HepG2 (cell line): Measurements from ENCODE around the gene ANO6. TPM values are rescaled to one million over a fixed set of nuclear protein-coding genes. Genes with fewer than 3 reads are reported as not detected.

Experiments used
- ATAC-seq: fragments of 200-7000 bp; cut with Tn5 transposase; 3 replicates; pipeline ENCODE4 v1.9.1; 2020; ENCODE audit warnings: mild to moderate bottlenecking, moderate library complexity
- BruUV-seq: library from RNA; stranded (reverse); fragments of 400-500 nt; replicated peaks from 2 replicates; lab custom pipeline; 2021; lab: Mats Ljungman, UMichigan
- CTCF ChIA-PET: fragments of 300-600 bp; formaldehyde crosslinking; extraction: SDS; loops from one replicate; lab custom pipeline; 2021; ENCODE audit warnings: low total read pairs, inconsistent platforms, low intra/inter-chr PET ratio; lab: Yijun Ruan, JAX
- POLR2A ChIA-PET: fragments of 350-600 bp; sonication (Branson Sonifier 250); formaldehyde crosslinking; loops from one replicate; lab custom pipeline; 2020; ENCODE audit warnings: antibody characterized with exemption, inconsistent platforms; lab: Yijun Ruan, JAX
- DNase-seq: peaks from one replicate; pipeline ENCODE4 v3.0.0-alpha.2; 2015; ENCODE audit warnings: low spot score
- FAIRE-seq: peaks from 3 replicates; lab custom pipeline; 2011; peaks lifted over from hg19 to GRCh38; lab: Jason Lieb, UNC
- H2AFZ ChIP-seq: one replicate; pipeline ENCODE4 v1.6.1; 2011; ENCODE audit warnings: low read length, inconsistent platforms
- H3K27ac ChIP-seq: fragments of 300-600 bp; 3 replicates; pipeline ENCODE4 v1.8.0; 2011; ENCODE audit warnings: mixed run types, mild to moderate bottlenecking, mixed read lengths, low read length, inconsistent platforms; ENCODE audit not compliant: insufficient read depth; ENCODE audit errors: extremely low read length
- H3K27me3 ChIP-seq, 2 experiments: fragments of 200-600 bp in 1 of 2; 2 replicates in 1 of 2; 3 replicates in 1 of 2; pipeline versions ENCODE4 v1.6.0 to v1.8.0; 2011; ENCODE audit warnings: low read length in 2 of 2, mild to moderate bottlenecking in 2 of 2, moderate library complexity in 2 of 2, inconsistent platforms in 1 of 2; ENCODE audit not compliant: insufficient read depth in 2 of 2, control insufficient read depth in 1 of 2
- H3K36me3 ChIP-seq, 2 experiments: fragments of 200-600 bp in 1 of 2; replicated peaks in 1 of 2; 2 replicates in 1 of 2; 3 replicates in 1 of 2; pipeline versions ENCODE4 v1.5.1 to v1.8.0; 2011; ENCODE audit warnings: low read length in 2 of 2, inconsistent platforms in 1 of 2; ENCODE audit not compliant: insufficient read depth in 2 of 2, control insufficient read depth in 1 of 2
- H3K4me1 ChIP-seq: 2 replicates; pipeline ENCODE4 v1.5.1; 2012; ENCODE audit warnings: low read length, inconsistent platforms; ENCODE audit not compliant: insufficient read depth
- H3K4me2 ChIP-seq: 2 replicates; pipeline ENCODE4 v1.6.0; 2011; ENCODE audit warnings: low read depth, low read length, inconsistent platforms
- H3K4me3 ChIP-seq, 3 experiments: fragments of 200-600 bp in 1 of 3; sonication (generic), shearing (Covaris generic) in 1 of 3; replicated peaks in 1 of 3; 2 replicates each; pipeline ENCODE4 v1.5.1; 2011 to 2016; ENCODE audit warnings: low read length in 3 of 3, inconsistent platforms in 2 of 3, low read depth in 2 of 3, mild to moderate bottlenecking in 2 of 3, control low read depth in 1 of 3, mixed read lengths in 1 of 3; ENCODE audit not compliant: insufficient read depth in 1 of 3
- H3K79me2 ChIP-seq: one replicate; pipeline ENCODE4 v1.6.1; 2011; ENCODE audit warnings: low read length, inconsistent platforms; ENCODE audit not compliant: insufficient read depth
- H3K9ac ChIP-seq: 2 replicates; pipeline ENCODE4 v1.6.0; 2011; ENCODE audit warnings: mild to moderate bottlenecking, low read depth, low read length, inconsistent platforms; ENCODE audit not compliant: insufficient read depth
- H3K9me3 ChIP-seq: 2 replicates; pipeline ENCODE4 v1.5.1; 2012; ENCODE audit warnings: mild to moderate bottlenecking, low read length
- H4K20me1 ChIP-seq: 2 replicates; pipeline ENCODE4 v1.6.0; 2011; ENCODE audit warnings: inconsistent platforms, mild to moderate bottlenecking, low read length, moderate library complexity; ENCODE audit not compliant: insufficient read depth
- BCLAF1 ChIP-seq: fragments of 450-650 bp; IDR thresholded peaks from 2 replicates; pipeline ENCODE4 v1.6.1; 2017; ENCODE audit warnings: mild to moderate bottlenecking
- FOXA1 ChIP-seq, 2 experiments: fragments of 450-650 bp in 1 of 2; sonication (generic) in 1 of 2; formaldehyde crosslinking in 1 of 2; IDR thresholded peaks; 2 replicates each; pipeline versions ENCODE4 v1.4.0 to v1.6.1; 2016 to 2020; ENCODE audit warnings: missing genetic modification reagents in 1 of 2
- HNRNPK ChIP-seq: fragments of 200-400 bp; formaldehyde crosslinking; IDR thresholded peaks from 2 replicates; pipeline ENCODE4 v1.6.1; 2018; ENCODE audit warnings: low read length, low read depth, moderate library complexity, mild to moderate bottlenecking; ENCODE audit not compliant: poor library complexity, severe bottlenecking
- RFX5 ChIP-seq: IDR thresholded peaks from 2 replicates; pipeline ENCODE4 v1.6.1; 2011; ENCODE audit warnings: low read depth, low read length, improper control_type of control experiment
- ZNF496 ChIP-seq: sonication (generic); formaldehyde crosslinking; IDR thresholded peaks from 2 replicates; pipeline ENCODE4 v1.8.1; 2023; ENCODE audit warnings: mild to moderate bottlenecking, moderate library complexity, missing genetic modification reagents; ENCODE audit not compliant: insufficient replicate concordance
- ZNF781 ChIP-seq: sonication (generic); formaldehyde crosslinking; IDR thresholded peaks from 2 replicates; pipeline ENCODE4 v1.5.1; 2020; ENCODE audit warnings: borderline replicate concordance, mild to moderate bottlenecking, missing genetic modification reagents; ENCODE audit errors: not compliant biosample characterization
- WGBS: methylation state at CpG from one replicate; pipeline ENCODE4 v1.1.6; 2017; ENCODE audit warnings: low lambda C conversion rate; 5-methylcytosine and 5-hydroxymethylcytosine counted together
- in situ Hi-C: cut with HindIII; loops from 2 replicates; pipeline ENCODE4 v1.10.0; 2017; ENCODE audit warnings: low pct_unique_long_range_greater_than_20kb; ENCODE audit not compliant: extremely low pct_ligation_motif_present
- intact Hi-C: fragments of 100-400 bp; cut with micrococcal nuclease; formaldehyde crosslinking; loops from one replicate; pipeline ENCODE4 v1.10.0; 2022; ENCODE audit not compliant: unreplicated experiment
- polyA plus RNA-seq, 8 experiments: library from polyadenylated mRNA; depleted of rRNA in 3 of 8; stranded (reverse) in 7 of 8; unstranded in 1 of 8; fragments of >200 nt; fragmentation: Illumina TruSeq in 4 of 8; extraction: Trizol in 4 of 8; gene quantifications; 2 replicates each; pipeline versions ENCODE4 v1.2.1 to v1.2.3, GENCODE V29; 2011 to 2016; ENCODE audit warnings: low read depth in 4 of 8, missing spikeins in 1 of 8, mixed read lengths in 1 of 8; ENCODE audit not compliant: insufficient read depth in 1 of 8
- total RNA-seq, 5 experiments: library from RNA; depleted of rRNA; stranded (reverse); fragments of >200 nt; fragmentation: Illumina TruSeq; extraction: Trizol; gene quantifications; 2 replicates each; pipeline ENCODE4 v1.2.3, GENCODE V29; 2016; ENCODE audit warnings: low read depth in 1 of 5

ANO6 gene
- total and polyA plus RNA-seq, 2 of the 13 experiments (the other 11 are each of a cell fraction or from before 2014, with no cell fraction given), result 37.8 to 57.1 TPM

GRCh38 chr12:45186762-45187161, 29.1 kb upstream of the ANO6 start (continued):
- no peak for TF ChIP-seq BCLAF1
- TF ChIP-seq ZNF496 (CRISPR knock-in tag), result no peak
- TF ChIP-seq RFX5, result no peak
- TF ChIP-seq FOXA1 (IDR thresholded peaks at IDR 0.05), result no peak
- no peak for TF ChIP-seq FOXA1 (CRISPR knock-in tag; IDR thresholded peaks at IDR 0.05)

- no peak overlapping the region for H3K4me2 ChIP-seq
- H3K4me3 ChIP-seq, result no peak overlapping the region
- no peaks in the 10 kb centered on the region for H3K27me3 ChIP-seq
- in situ Hi-C loops (loop anchor here (25.0 kb wide), 1 partner anchor 547 kb away; the partner anchor contains the start of gene ARID2), intact Hi-C loops (loop anchor here (5.0 kb wide), 1 partner anchor 537 kb away; the partner anchor contains the start of gene ARID2)
- H3K9ac ChIP-seq, result no peak overlapping the region
- H3K36me3 ChIP-seq, result no peaks in the 10 kb centered on the region
- TF ChIP-seq HNRNPK (peak; percentile 96), ZNF781 (CRISPR knock-in tag) (no peak)
- peaks cover 53% of the 10 kb centered on the region for H3K4me1 ChIP-seq
- H3K27ac ChIP-seq, result no peak overlapping the region
- H4K20me1 ChIP-seq, result no peaks in the 10 kb centered on the region
- ChIA-PET POLR2A (interaction anchor here (1.2 kb wide), 1 partner anchor 26 kb away, joined by 3 read pairs; the partner anchor contains the start of gene ANO6), CTCF (no interaction called here)
- 100% methylated on average over 1 of the region's 1 CpG for WGBS
- BruUV-seq, result no TSS peak
- no peak for DNase-seq
- no peaks in the 10 kb centered on the region for H3K9me3 ChIP-seq
- FAIRE-seq, result no peak
- no peaks in the 10 kb centered on the region for H3K79me2 ChIP-seq
- no peak for ATAC-seq
- H2AFZ ChIP-seq, result no peak overlapping the region
These were observed 26.0 kb upstream of the ANO6 start for GRCh38 chr12:45189766-45190403.
